ENCODE results near the gene TTC38. TPM values are rescaled to one million over a fixed set of nuclear protein-coding genes. Genes with fewer than 3 reads are reported as not detected.
"Not testable (repeated sequence)": the region's sequence is repeated elsewhere in the genome, so short reads cannot be mapped to it uniquely, and the experiment has no call there.

The TTC38 gene
- total RNA-seq, 1 donor from 2014 or later = 27.6 TPM

- no peak for DNase-seq (ENCODE audit: low read depth, low spot score)
These were observed 22.3 kb upstream of the TTC38 start for GRCh38 chr22:46245511-46245910.

- DNase-seq (ENCODE audit: low read depth, low spot score) = no peak
These were observed 21.6 kb upstream of the TTC38 start for GRCh38 chr22:46246178-46246577.

- no peak for DNase-seq (ENCODE audit: low read depth, low spot score)
These were observed 20.3 kb upstream of the TTC38 start for GRCh38 chr22:46247443-46247975.

- DNase-seq (ENCODE audit: low read depth, low spot score) = peak; percentile 35
These were observed 17.6 kb upstream of the TTC38 start, which contains the start of gene CDPF1 for GRCh38 chr22:46250035-46250782. TSS of gene CDPF1 (minus strand) at chr22:46250293. CDS start at chr22:46248284, 2,009 bp downstream.

GRCh38 chr22:46250783-46251125 lies 17.1 kb upstream of the TTC38 start:
- DNase-seq (ENCODE audit: low read depth, low spot score) = no peak

- DNase-seq (ENCODE audit: low read depth, low spot score) = no peak
These were observed 16.5 kb upstream of the TTC38 start for GRCh38 chr22:46251266-46251665.

GRCh38 chr22:46251816-46252380 lies 15.9 kb upstream of the TTC38 start:
- no peak for DNase-seq (ENCODE audit: low read depth, low spot score)

GRCh38 chr22:46256358-46256958 lies 11.3 kb upstream of the TTC38 start:
- no peak for DNase-seq (ENCODE audit: low read depth, low spot score)

GRCh38 chr22:46259374-46259773 lies 8.4 kb upstream of the TTC38 start:
- no peak for DNase-seq (ENCODE audit: low read depth, low spot score)

- no peak for DNase-seq (ENCODE audit: low read depth, low spot score)
These were observed 7.8 kb upstream of the TTC38 start for GRCh38 chr22:46260038-46260437.

- DNase-seq (ENCODE audit: low read depth, low spot score) = no peak
These were observed 5.2 kb upstream of the TTC38 start for GRCh38 chr22:46262449-46263215.

GRCh38 chr22:46263216-46263590 lies 4.6 kb upstream of the TTC38 start, which contains the start of gene PKDREJ:
TSS of gene PKDREJ (minus strand) at chr22:46263343. CDS start at chr22:46263322, 21 bp downstream.
- DNase-seq (ENCODE audit: low read depth, low spot score) = no peak

GRCh38 chr22:46264520-46264919 lies 3.3 kb upstream of the TTC38 start:
- DNase-seq (ENCODE audit: low read depth, low spot score) = not testable (repeated sequence)

GRCh38 chr22:46265627-46266026 lies 2.2 kb upstream of the TTC38 start:
- not testable (repeated sequence) for DNase-seq (ENCODE audit: low read depth, low spot score)

GRCh38 chr22:46269564-46269963 lies 1.8 kb downstream of the TTC38 start:
- no peak for DNase-seq (ENCODE audit: low read depth, low spot score)

GRCh38 chr22:46272196-46272595 lies 4.4 kb downstream of the TTC38 start:
- no peak for DNase-seq (ENCODE audit: low read depth, low spot score)

GRCh38 chr22:46272762-46273431 lies 5.1 kb downstream of the TTC38 start:
- DNase-seq (ENCODE audit: low read depth, low spot score) = no peak

GRCh38 chr22:46273432-46274148 lies 5.8 kb downstream of the TTC38 start:
- DNase-seq (ENCODE audit: low read depth, low spot score) = no peak

- no peak for DNase-seq (ENCODE audit: low read depth, low spot score)
These were observed 6.6 kb downstream of the TTC38 start for GRCh38 chr22:46274381-46274780.

- DNase-seq (ENCODE audit: low read depth, low spot score) = no peak
These were observed 7.8 kb downstream of the TTC38 start for GRCh38 chr22:46275455-46276122.

Measured in pulmonary artery endothelial cell (primary cell).